T47D (cell line): ENCODE data around the gene ARHGEF3.

Experiments used
- DNase-seq, 2 experiments: peaks; one replicate each; pipeline versions ENCODE4 v3.0.0 to v3.0.0-alpha.2; 2011 to 2012; ENCODE audit warnings: low read depth in 1 of 2, low spot score in 1 of 2
- JUND ChIP-seq: IDR thresholded peaks from 2 replicates; pipeline ENCODE4 v1.6.1; 2012; ENCODE audit warnings: low read depth
- in situ Hi-C: cut with HindIII; loops from 2 replicates; pipeline ENCODE4 v1.10.0; 2016; ENCODE audit warnings: low sequenced_read_pairs, low pct_unique_long_range_greater_than_20kb

ARHGEF3 gene

GRCh38 chr3:56683122-56683817 is 118.5 kb downstream of the ARHGEF3 start, which contains the start of gene TASOR:
Gene TASOR (minus strand): TSS chr3:56683265. CDS start chr3:56683006, 259 bp downstream.
- in situ Hi-C loops = no loop called here

GRCh38 chr3:56682462-56683121 is 119.2 kb downstream of the ARHGEF3 start:
- peak; percentile 13 to 68 for DNase-seq
- in situ Hi-C loops = no loop called here

More at GRCh38 chr3:56683122-56683817, 118.5 kb downstream of the ARHGEF3 start, which contains the start of gene TASOR:
- no peak for TF ChIP-seq JUND
- peak; percentile 85 to 88 for DNase-seq

DNA sequence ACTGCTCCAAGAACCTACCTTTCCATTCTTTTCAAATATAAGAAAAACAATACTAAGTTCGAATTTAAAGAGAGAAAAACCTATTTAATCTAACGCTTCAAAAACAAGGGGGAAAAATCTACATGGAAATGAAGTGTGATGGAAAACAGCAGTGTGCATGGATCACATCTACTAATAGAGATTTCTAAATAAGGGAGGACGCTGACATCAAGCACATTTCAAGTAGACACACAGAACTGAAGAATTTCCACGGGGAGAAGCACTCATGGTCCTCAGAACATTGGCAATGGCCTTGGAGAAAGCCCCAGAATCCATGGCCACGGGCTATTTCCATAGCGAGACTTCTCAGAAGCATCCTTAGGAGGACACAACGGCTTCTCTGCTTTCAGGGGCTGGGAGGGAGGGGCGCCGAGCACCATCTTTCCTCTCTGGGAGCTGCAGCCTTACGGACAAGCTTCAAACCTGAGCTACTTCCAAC is 119.7 kb downstream of the ARHGEF3 start:
- no peak for DNase-seq
- TF ChIP-seq JUND = no peak
- in situ Hi-C loops = no loop called here

More at GRCh38 chr3:56682462-56683121, 119.2 kb downstream of the ARHGEF3 start:
- TF ChIP-seq JUND = no peak

GRCh38 chr3:56680054-56680580 is 121.6 kb downstream of the ARHGEF3 start:
- no peak for TF ChIP-seq JUND
- no peak for DNase-seq
- in situ Hi-C loops = no loop called here
